ENCODE results near the gene UGT2B10. TPM values are rescaled to one million over a fixed set of nuclear protein-coding genes. Genes with fewer than 3 reads are reported as not detected.

Gene UGT2B10
- polyA plus RNA-seq, 1 experiment = not detected

GRCh38 chr4:68831642-68832041, 15.8 kb downstream of the UGT2B10 start:
- CTCF ChIA-PET = no interaction called here
- Histone ChIP-seq H3K36me3 (ENCODE audit: control insufficient read depth, insufficient read depth, low read length) (no peaks in the 10 kb centered on the region), H3K27me3 (ENCODE audit: control insufficient read depth, insufficient read depth, low read length) (no peaks in the 10 kb centered on the region), H3K4me3 (ENCODE audit: low read depth, low read length) (no peak overlapping the region)
- DNase-seq (ENCODE audit: low read depth) = no peak
- no peak for TF ChIP-seq CTCF (IDR thresholded peaks at IDR 0.05; ENCODE audit: insufficient read depth, low read depth, low read length)
- POLR2A ChIA-PET = no interaction called here

GRCh38 chr4:68850293-68850692, 34.5 kb downstream of the UGT2B10 start:
- Histone ChIP-seq H3K4me3 (ENCODE audit: low read depth, low read length) (no peak overlapping the region), H3K36me3 (ENCODE audit: control insufficient read depth, insufficient read depth, low read length) (no peaks in the 10 kb centered on the region), H3K27me3 (ENCODE audit: control insufficient read depth, insufficient read depth, low read length) (no peaks in the 10 kb centered on the region)
- POLR2A ChIA-PET = no interaction called here
- no peak for DNase-seq (ENCODE audit: low read depth)
- CTCF ChIA-PET = no interaction called here
- no peak for TF ChIP-seq CTCF (IDR thresholded peaks at IDR 0.05; ENCODE audit: insufficient read depth, low read depth, low read length)

- no peak for TF ChIP-seq CTCF (IDR thresholded peaks at IDR 0.05; ENCODE audit: insufficient read depth, low read depth, low read length)
- Histone ChIP-seq H3K27me3 (ENCODE audit: control insufficient read depth, insufficient read depth, low read length) (no peaks in the 10 kb centered on the region), H3K4me3 (ENCODE audit: low read depth, low read length) (no peak overlapping the region), H3K36me3 (ENCODE audit: control insufficient read depth, insufficient read depth, low read length) (no peaks in the 10 kb centered on the region)
- ChIA-PET POLR2A (no interaction called here), CTCF (no interaction called here)
- DNase-seq (ENCODE audit: low read depth) = no peak
These were observed 40.0 kb downstream of the UGT2B10 start for GRCh38 chr4:68855771-68856170.

GRCh38 chr4:68858039-68858438, 42.2 kb downstream of the UGT2B10 start:
- ChIA-PET CTCF (no interaction called here), POLR2A (no interaction called here)
- no peak for DNase-seq (ENCODE audit: low read depth)
- H3K27me3 ChIP-seq (ENCODE audit: control insufficient read depth, insufficient read depth, low read length) = no peaks in the 10 kb centered on the region
- no peaks in the 10 kb centered on the region for H3K36me3 ChIP-seq (ENCODE audit: control insufficient read depth, insufficient read depth, low read length)
- TF ChIP-seq CTCF (IDR thresholded peaks at IDR 0.05; ENCODE audit: insufficient read depth, low read depth, low read length) = no peak
- H3K4me3 ChIP-seq (ENCODE audit: low read depth, low read length) = no peak overlapping the region

GRCh38 chr4:68859655-68860054, 43.9 kb downstream of the UGT2B10 start:
- POLR2A ChIA-PET = no interaction called here
- no peak for TF ChIP-seq CTCF (IDR thresholded peaks at IDR 0.05; ENCODE audit: insufficient read depth, low read depth, low read length)
- CTCF ChIA-PET = no interaction called here
- H3K36me3 ChIP-seq (ENCODE audit: control insufficient read depth, insufficient read depth, low read length) = no peaks in the 10 kb centered on the region
- DNase-seq (ENCODE audit: low read depth) = no peak
- H3K27me3 ChIP-seq (ENCODE audit: control insufficient read depth, insufficient read depth, low read length) = no peaks in the 10 kb centered on the region
- H3K4me3 ChIP-seq (ENCODE audit: low read depth, low read length) = no peak overlapping the region
